HS-5 (cell line): ENCODE data around the gene THPO.

Source experiments
- DNase-seq: peaks from one replicate; pipeline ENCODE4 v3.0.0-alpha.2; 2012; ENCODE audit warnings: low read depth

THPO gene

GRCh38 chr3:184362668-184363546 is 15.1 kb downstream of the THPO start:
- DNase-seq, result peak; percentile 95

- DNase-seq, result peak; percentile 48
Measured at GRCh38 chr3:184361932-184362667, 15.9 kb downstream of the THPO start.

GRCh38 chr3:184361532-184361931 is 16.5 kb downstream of the THPO start, which contains the start of the genes CLCN2 and POLR2H:
Gene CLCN2 (minus strand): TSS chr3:184361605. CDS start chr3:184361479, 126 bp downstream.
Gene POLR2H (plus strand): TSS chr3:184361710. CDS start chr3:184363493, 1,783 bp downstream.
- DNase-seq, result no peak

GRCh38 chr3:184360929-184361531 is 17.0 kb downstream of the THPO start:
- DNase-seq, result no peak

- DNase-seq, result no peak
Measured at GRCh38 chr3:184360070-184360928, 17.7 kb downstream of the THPO start.

- no peak for DNase-seq
Measured at GRCh38 chr3:184359610-184360009, 18.4 kb downstream of the THPO start.

- no peak for DNase-seq
Measured at GRCh38 chr3:184358921-184359350, 19.1 kb downstream of the THPO start.

- DNase-seq, result no peak
Measured at GRCh38 chr3:184358124-184358767, 19.8 kb downstream of the THPO start.

GRCh38 chr3:184357248-184358123 is 20.5 kb downstream of the THPO start:
- no peak for DNase-seq

- DNase-seq, result no peak
Measured at GRCh38 chr3:184355261-184356040, 22.6 kb downstream of the THPO start.

- no peak for DNase-seq
Measured at GRCh38 chr3:184354754-184355153, 23.3 kb downstream of the THPO start.

- DNase-seq, result no peak
Measured at GRCh38 chr3:184354121-184354728, 23.8 kb downstream of the THPO start.

- DNase-seq, result no peak
Measured at GRCh38 chr3:184353546-184353941, 24.5 kb downstream of the THPO start.

- DNase-seq, result no peak
Measured at GRCh38 chr3:184352897-184353545, 25.0 kb downstream of the THPO start.

GRCh38 chr3:184352149-184352785 is 25.7 kb downstream of the THPO start:
- DNase-seq, result no peak

GRCh38 chr3:184351511-184352148 is 26.4 kb downstream of the THPO start:
- no peak for DNase-seq

- DNase-seq, result no peak
Measured at GRCh38 chr3:184350618-184351017, 27.4 kb downstream of the THPO start.
